ENCODE results near the gene POLR3H.
A peak's percentile ranks its signal among the peaks of the same experiment; 100 is the strongest.

POLR3H gene

GRCh38 chr22:41505511-41506220, 38.6 kb downstream of the POLR3H start:
- no peak for DNase-seq (ENCODE audit: low spot score)
- TF ChIP-seq, protein P1, sequence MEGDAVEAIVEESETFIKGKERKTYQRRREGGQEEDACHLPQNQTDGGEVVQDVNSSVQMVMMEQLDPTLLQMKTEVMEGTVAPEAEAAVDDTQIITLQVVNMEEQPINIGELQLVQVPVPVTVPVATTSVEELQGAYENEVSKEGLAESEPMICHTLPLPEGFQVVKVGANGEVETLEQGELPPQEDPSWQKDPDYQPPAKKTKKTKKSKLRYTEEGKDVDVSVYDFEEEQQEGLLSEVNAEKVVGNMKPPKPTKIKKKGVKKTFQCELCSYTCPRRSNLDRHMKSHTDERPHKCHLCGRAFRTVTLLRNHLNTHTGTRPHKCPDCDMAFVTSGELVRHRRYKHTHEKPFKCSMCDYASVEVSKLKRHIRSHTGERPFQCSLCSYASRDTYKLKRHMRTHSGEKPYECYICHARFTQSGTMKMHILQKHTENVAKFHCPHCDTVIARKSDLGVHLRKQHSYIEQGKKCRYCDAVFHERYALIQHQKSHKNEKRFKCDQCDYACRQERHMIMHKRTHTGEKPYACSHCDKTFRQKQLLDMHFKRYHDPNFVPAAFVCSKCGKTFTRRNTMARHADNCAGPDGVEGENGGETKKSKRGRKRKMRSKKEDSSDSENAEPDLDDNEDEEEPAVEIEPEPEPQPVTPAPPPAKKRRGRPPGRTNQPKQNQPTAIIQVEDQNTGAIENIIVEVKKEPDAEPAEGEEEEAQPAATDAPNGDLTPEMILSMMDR (IDR thresholded peaks at IDR 0.05; ENCODE audit: borderline replicate concordance, control extremely low read depth, extremely low read depth, insufficient read depth, missing control alignments) = no peak
- in situ Hi-C loops (cut with MboI; ENCODE audit: low sequenced_read_pairs, unreplicated experiment) = no loop called here

DNA sequence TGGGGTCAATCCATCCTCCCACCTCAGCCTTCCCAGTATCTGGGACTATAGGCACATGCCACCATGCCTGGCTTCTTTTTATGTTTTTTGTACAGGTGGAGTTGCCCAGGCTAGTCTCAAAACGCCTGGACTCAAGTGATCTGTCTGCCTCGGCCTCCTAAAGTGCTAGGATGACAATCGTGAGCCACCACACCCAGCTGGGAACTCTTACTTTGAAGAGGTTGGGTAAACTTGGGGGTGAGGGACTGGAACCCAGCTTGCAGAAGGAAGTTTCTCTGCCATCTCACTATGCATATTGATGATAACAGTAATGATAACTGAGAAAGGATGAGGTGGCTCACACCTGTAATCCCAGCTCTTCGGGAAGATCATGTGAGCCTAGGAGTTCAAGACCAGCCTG, 39.5 kb downstream of the POLR3H start:
- in situ Hi-C loops (cut with MboI; ENCODE audit: low sequenced_read_pairs, unreplicated experiment) = no loop called here
- TF ChIP-seq, protein P1 (IDR thresholded peaks at IDR 0.05; ENCODE audit: borderline replicate concordance, control extremely low read depth, extremely low read depth, insufficient read depth, missing control alignments) = no peak
- DNase-seq (ENCODE audit: low spot score) = no peak

DNA sequence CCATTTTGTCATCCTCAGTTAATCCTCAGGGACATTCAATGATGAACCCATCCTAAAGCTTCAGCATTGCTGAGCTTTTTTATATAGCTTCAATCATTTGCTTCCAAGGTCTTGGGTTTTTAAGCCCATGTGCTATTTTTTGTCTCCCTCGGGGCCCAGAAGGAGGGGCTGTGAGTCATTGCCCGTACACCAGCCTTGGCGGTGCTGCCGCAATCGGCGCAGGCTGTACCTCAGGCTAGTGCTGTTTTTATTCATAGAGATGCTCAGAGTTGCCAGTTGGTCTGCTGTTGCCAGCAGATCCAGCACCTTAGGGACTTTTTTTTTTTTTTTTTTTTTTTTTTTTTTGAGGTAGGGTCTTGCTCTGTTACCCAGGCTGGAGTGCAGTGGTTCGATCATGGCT, 39.9 kb downstream of the POLR3H start:
- TF ChIP-seq, protein P1 (IDR thresholded peaks at IDR 0.05; ENCODE audit: borderline replicate concordance, control extremely low read depth, extremely low read depth, insufficient read depth, missing control alignments) = no peak
- in situ Hi-C loops (cut with MboI; ENCODE audit: low sequenced_read_pairs, unreplicated experiment) = no loop called here
- DNase-seq (ENCODE audit: low spot score) = no peak

- TF ChIP-seq, protein P1 (IDR thresholded peaks at IDR 0.05; ENCODE audit: borderline replicate concordance, control extremely low read depth, extremely low read depth, insufficient read depth, missing control alignments) = peak; percentile 22
- in situ Hi-C loops (cut with MboI; ENCODE audit: low sequenced_read_pairs, unreplicated experiment) = no loop called here
- peak; percentile 69 for DNase-seq (ENCODE audit: low spot score)
Measured at GRCh38 chr22:41501209-41501608, 43.1 kb downstream of the POLR3H start.

- TF ChIP-seq, protein P1 (IDR thresholded peaks at IDR 0.05; ENCODE audit: borderline replicate concordance, control extremely low read depth, extremely low read depth, insufficient read depth, missing control alignments) = no peak
- in situ Hi-C loops (cut with MboI; ENCODE audit: low sequenced_read_pairs, unreplicated experiment) = no loop called here
- DNase-seq (ENCODE audit: low spot score) = no peak
Measured at GRCh38 chr22:41500303-41500702, 44.0 kb downstream of the POLR3H start.

- no peak for DNase-seq (ENCODE audit: low spot score)
- in situ Hi-C loops (cut with MboI; ENCODE audit: low sequenced_read_pairs, unreplicated experiment) = no loop called here
Measured at GRCh38 chr22:41499624-41500280, 44.5 kb downstream of the POLR3H start.

More at GRCh38 chr22:41499624-41500280, 44.5 kb downstream of the POLR3H start:
- TF ChIP-seq, protein P1 (IDR thresholded peaks at IDR 0.05; ENCODE audit: borderline replicate concordance, control extremely low read depth, extremely low read depth, insufficient read depth, missing control alignments) = no peak
